ENCODE results near the gene BCL2L1. TPM values are rescaled to one million over a fixed set of nuclear protein-coding genes. Genes with fewer than 3 reads are reported as not detected.

The BCL2L1 gene
- total RNA-seq, 2 experiments from 2014 or later, result 126 to 129 TPM

DNA sequence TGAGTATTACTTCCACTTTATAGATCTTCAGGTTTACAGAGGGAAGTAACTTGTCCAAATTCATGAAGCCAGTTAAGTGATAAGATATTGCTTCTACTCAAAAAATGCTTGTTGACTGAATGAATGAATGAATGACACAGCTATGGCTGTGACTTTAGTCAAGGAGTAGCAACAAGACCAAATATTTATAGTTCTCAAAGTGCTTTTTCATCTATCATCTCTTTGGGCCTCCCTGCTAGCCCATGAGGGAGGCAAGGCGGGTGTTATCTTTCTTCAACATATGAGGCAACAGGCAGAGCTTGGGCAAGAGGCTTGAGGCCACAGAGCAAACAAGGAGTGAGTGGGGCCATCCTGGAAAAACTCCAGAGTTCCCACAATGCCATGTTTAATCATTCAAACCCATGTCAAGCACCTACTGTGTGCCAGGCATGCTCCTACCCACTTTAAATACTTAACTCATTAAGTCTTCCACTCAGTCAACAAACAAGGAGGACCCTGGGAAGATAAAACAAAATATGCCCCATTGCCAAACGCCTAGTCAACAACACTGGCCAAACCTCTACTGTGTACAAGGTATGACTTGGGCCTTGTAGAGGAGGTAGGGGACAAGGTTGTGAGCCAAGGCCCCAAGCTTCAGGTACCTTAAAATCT is 15.9 kb downstream of the BCL2L1 start:
- no peak for DNase-seq
- ChIA-PET POLR2A (interaction anchor here (0.6 kb wide), 1 partner anchor 42 kb away, joined by 4 read pairs; no protein-coding TSS in a partner anchor), CTCF (interaction anchor here (1.0 to 2.4 kb wide), 4 partner anchors 11 to 45 kb away, joined by 3 to 11 read pairs (median 6); partner anchors contain the start of gene BCL2L1)
- Mint-ChIP-seq H3K9me3 (no peaks in the 10 kb centered on the region), H3K27me3 (no peaks in the 10 kb centered on the region), H3K4me1 (ENCODE audit: low read depth) (peaks cover 68% of the 10 kb centered on the region), H3K36me3 (peaks cover 60% of the 10 kb centered on the region), H3K4me3 (no peak overlapping the region), H3K27ac (peak overlapping the region; percentile 54)
- intact Hi-C loops (cut with micrococcal nuclease), result no loop called here

DNA sequence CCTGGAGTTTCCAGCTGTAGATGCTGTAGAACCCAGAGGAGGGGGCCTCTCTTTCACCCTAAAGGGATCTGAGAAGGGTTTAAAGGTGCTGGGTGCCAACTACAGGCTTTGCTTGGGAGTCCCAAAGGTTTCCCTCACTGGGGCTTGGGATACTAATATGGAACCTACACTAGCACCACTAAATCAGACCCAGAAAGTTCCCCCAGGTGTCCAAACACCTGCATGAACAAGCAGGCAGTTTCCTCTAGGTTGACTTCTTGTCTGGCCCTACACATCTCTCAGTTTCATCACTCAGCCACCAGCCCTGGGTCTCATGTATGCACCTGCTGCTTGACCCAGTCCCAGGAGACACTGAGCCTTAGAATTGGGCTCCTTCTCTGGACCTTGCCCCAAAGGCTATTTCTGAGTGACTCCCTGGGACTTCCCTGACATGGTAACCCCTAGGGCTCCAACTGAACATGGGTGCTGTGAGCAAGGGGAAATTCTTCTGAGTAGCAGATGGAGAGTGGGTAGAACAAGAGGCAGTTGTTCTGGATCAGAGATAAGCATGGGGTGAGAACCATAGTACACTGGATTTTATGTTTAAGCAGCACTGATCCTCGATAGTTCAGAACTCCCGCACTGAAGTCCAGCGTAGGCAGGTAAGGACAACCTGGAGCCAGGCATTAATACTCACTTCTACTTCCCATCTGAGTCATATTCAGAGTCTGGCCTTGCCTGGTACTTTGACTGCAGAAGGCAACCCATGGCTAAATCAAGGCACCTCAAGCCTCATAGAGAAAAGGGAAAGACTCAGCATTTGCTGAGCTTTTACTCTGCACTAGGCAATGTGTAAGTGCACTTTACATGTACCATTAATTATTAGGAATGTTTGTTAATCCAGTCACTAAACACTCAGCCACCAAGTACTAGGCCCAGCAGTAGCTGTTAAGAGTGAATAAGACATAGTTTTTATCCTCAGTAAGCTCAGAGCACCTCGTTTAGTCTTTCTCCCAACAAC is 16.8 kb downstream of the BCL2L1 start:
- POLR2A ChIA-PET, result interaction anchor here (0.6 kb wide), 1 partner anchor 42 kb away, joined by 4 read pairs; no protein-coding TSS in a partner anchor
- H3K36me3 Mint-ChIP-seq, result peaks cover 58% of the 10 kb centered on the region
- DNase-seq, result no peak
- peaks cover 65% of the 10 kb centered on the region for H3K4me1 Mint-ChIP-seq (ENCODE audit: low read depth)
- H3K4me3 Mint-ChIP-seq, result no peak overlapping the region
- H3K27ac Mint-ChIP-seq, result peak overlapping the region; percentile 54
- no peaks in the 10 kb centered on the region for H3K9me3 Mint-ChIP-seq
- no peaks in the 10 kb centered on the region for H3K27me3 Mint-ChIP-seq
- CTCF ChIA-PET, result interaction anchor here (1.0 to 2.4 kb wide), 5 partner anchors 12 to 73 kb away, joined by 3 to 11 read pairs (median 5); partner anchors contain the start of gene BCL2L1
- intact Hi-C loops (cut with micrococcal nuclease), result no loop called here

DNA sequence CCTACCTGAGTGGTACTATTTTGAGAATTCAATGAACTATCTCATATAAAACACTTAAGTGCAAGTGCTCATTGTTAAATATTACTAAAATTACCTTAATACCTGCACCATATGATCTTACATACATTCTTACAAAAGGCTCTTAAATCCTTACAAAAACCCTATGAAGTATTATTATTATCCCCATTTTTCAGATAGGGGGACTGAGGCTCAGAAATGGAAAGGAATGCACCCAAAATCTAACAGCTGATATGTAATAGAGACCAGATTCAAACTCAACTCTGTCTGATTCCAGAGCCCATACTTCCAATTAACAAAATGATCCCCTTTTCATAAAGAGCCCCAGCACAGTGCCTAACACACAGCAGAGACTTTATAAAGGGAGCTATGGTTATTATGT is 17.5 kb downstream of the BCL2L1 start:
- Mint-ChIP-seq H3K4me1 (ENCODE audit: low read depth) (peaks cover 65% of the 10 kb centered on the region), H3K27me3 (no peaks in the 10 kb centered on the region), H3K9me3 (no peaks in the 10 kb centered on the region), H3K36me3 (peaks cover 60% of the 10 kb centered on the region), H3K27ac (peak overlapping the region; percentile 64), H3K4me3 (no peak overlapping the region)
- intact Hi-C loops (cut with micrococcal nuclease), result no loop called here
- POLR2A ChIA-PET, result no interaction called here
- DNase-seq, result no peak
- CTCF ChIA-PET, result interaction anchor here (0.8 to 2.4 kb wide), 3 partner anchors 18 to 72 kb away, joined by 3 to 11 read pairs (median 3); partner anchors contain the start of gene BCL2L1

DNA sequence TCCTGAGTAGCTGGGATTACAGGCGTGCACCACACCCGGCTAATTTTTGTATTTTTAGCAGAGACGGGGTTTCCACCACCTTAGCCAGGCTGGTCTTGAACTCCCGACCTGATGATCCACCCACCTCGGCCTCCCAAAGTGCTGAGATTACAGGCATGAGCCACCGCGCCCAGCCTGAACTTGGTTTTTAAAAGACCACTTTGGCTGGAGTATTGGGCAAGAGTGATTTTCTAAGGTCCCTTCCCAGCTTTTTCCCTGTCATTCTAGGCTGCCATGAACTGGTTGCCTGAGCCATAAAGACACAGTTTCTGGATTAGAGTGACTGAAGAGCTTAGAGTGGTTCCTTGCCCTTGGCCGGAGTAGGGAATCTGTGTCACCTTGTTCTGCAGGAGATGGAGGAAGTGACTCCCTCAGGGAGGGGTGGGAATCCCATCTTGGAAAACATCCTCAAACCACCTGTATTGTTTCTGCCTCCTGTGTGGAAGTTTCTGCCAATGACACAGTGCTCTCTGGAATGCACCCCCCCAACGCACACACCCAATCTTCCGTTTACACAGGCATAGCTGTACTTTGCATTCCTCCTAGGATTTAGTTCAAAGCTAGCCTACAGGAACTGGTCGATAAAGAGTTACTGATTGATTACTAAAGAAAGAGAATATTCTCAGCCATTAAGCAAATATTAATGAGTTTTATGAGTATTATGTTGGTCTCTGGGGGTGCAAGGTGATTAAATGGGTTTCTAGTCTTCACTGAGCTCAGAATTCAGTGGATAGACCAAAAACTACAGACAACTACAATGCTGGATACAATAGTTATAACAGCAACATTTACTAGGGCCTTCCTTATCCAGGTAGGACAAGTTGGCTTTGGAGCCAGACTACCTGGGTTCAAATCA is 18.2 kb downstream of the BCL2L1 start:
- Mint-ChIP-seq H3K9me3 (no peaks in the 10 kb centered on the region), H3K4me3 (no peak overlapping the region), H3K27ac (no peak overlapping the region), H3K27me3 (no peaks in the 10 kb centered on the region), H3K36me3 (peaks cover 54% of the 10 kb centered on the region), H3K4me1 (ENCODE audit: low read depth) (peaks cover 67% of the 10 kb centered on the region)
- POLR2A ChIA-PET, result no interaction called here
- no peak for DNase-seq
- intact Hi-C loops (cut with micrococcal nuclease), result no loop called here
- CTCF ChIA-PET, result interaction anchor here (0.5 to 2.4 kb wide), 3 partner anchors 12 to 40 kb away, joined by 3 to 11 read pairs (median 3); partner anchors contain the start of gene BCL2L1

DNA sequence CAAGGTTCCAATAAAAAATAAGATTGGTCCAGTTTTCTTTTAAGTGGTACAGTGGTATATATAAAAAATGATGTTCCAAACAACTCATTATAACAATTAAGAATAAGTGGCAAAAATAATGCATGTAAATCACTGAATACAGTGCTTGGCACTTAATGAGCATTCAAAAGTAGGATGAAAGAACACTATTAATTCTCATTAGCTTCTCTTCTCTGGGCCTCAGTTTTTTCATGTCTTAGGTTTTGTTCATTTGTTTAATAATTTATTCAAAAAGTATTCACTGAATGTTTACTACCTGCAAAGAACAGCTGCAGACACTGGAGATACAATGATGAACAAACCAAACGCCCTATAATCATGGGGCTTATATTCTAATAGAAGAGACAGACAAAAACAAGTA is 21.1 kb downstream of the BCL2L1 start:
- CTCF ChIA-PET, result interaction anchor here (3.4 to 5.1 kb wide), 3 partner anchors 22 to 67 kb away, joined by 12 to 39 read pairs (median 33); partner anchors contain the start of gene BCL2L1
- peak overlapping the region; percentile 63 for H3K27ac Mint-ChIP-seq
- no peaks in the 10 kb centered on the region for H3K9me3 Mint-ChIP-seq
- peaks cover 54% of the 10 kb centered on the region for H3K36me3 Mint-ChIP-seq
- intact Hi-C loops (cut with micrococcal nuclease), result no loop called here
- no peak overlapping the region for H3K4me3 Mint-ChIP-seq
- DNase-seq, result no peak
- peaks cover 59% of the 10 kb centered on the region for H3K4me1 Mint-ChIP-seq (ENCODE audit: low read depth)
- POLR2A ChIA-PET, result no interaction called here
- no peaks in the 10 kb centered on the region for H3K27me3 Mint-ChIP-seq

DNA sequence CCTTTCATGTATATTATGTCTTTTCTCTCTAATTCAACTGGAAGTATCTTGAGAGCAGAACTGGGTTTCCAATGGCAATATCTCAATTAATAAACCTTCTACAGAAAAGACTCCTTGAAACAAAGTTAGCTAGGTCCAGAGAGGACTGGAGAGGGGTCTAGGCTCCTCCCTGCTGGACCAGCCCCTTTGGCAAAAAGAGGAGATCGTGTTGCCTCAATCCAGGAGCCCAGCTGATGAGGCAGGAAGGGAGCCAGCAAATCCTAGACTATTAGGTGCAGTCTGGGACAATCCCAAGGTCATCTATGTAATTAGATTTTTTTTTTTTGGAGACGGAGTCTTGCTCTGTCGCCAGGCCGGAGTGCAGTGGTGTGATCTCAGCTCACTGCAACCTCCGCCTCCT is 21.9 kb downstream of the BCL2L1 start:
- Mint-ChIP-seq H3K27me3 (no peaks in the 10 kb centered on the region), H3K9me3 (no peaks in the 10 kb centered on the region), H3K4me3 (no peak overlapping the region), H3K4me1 (ENCODE audit: low read depth) (peaks cover 56% of the 10 kb centered on the region), H3K27ac (peak overlapping the region; percentile 91), H3K36me3 (peaks cover 46% of the 10 kb centered on the region)
- intact Hi-C loops (cut with micrococcal nuclease), result no loop called here
- no peak for DNase-seq
- CTCF ChIA-PET, result interaction anchor here (1.3 to 5.1 kb wide), 5 partner anchors 22 to 154 kb away, joined by 3 to 39 read pairs (median 12); partner anchors contain the start of gene BCL2L1
- POLR2A ChIA-PET, result interaction anchor here (1.0 to 2.1 kb wide), 4 partner anchors 22 to 39 kb away, joined by 3 to 13 read pairs (median 5); partner anchors contain the start of gene BCL2L1

DNA sequence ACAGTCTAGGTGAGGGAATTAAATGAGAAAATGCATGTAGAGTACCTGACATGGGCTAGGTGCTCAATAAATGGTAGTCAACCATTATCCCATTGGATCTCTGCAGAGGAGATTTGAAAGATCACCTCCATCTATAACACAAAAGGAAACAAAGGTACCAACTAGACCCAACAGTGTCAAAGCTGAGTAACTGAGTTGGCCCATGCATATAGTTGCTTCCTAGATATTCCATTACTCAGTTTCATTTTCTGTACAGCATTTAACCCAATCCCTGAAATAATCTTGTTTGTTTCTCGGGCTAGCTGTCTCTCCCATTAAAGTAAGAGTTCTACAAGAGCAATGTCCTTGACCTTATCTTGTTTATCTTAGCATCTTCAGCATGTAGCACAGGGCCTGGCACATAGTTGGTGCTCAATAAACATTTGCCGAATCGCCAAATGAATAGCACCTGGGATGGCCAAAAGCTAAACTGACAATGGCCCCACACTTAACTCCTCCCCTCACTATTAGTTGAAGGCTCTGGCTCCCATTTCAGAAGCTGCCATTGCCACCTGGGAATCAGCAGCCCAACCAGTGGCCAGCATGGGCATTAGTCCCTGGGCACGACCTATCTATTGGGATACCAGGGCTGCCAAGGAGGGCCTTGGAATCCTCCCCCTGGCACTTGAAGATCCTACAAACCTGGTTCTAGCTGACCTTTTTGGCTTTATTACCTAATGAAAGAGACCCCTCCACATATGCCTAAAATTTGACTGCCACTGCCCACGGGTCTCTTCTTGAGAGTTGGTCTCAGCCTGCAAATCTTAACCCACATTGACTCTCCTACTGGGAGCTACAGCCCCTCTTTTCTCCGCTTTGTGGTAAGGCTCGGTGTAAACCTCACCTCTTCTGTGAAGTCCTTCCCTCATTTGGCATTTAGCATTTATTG is 22.6 kb downstream of the BCL2L1 start:
- ChIA-PET CTCF (interaction anchor here (1.3 to 5.1 kb wide), 5 partner anchors 23 to 154 kb away, joined by 3 to 39 read pairs (median 12); partner anchors contain the start of gene BCL2L1), POLR2A (interaction anchor here (1.0 to 2.1 kb wide), 6 partner anchors 18 to 39 kb away, joined by 3 to 13 read pairs (median 5); partner anchors contain the start of gene BCL2L1)
- peak overlapping the region; percentile 91 for H3K27ac Mint-ChIP-seq
- intact Hi-C loops (cut with micrococcal nuclease), result loop anchor here (1.0 kb wide), 3 partner anchors 17 to 25 kb away; no protein-coding TSS in a partner anchor
- no peak overlapping the region for H3K4me3 Mint-ChIP-seq
- peaks cover 45% of the 10 kb centered on the region for H3K36me3 Mint-ChIP-seq
- no peaks in the 10 kb centered on the region for H3K27me3 Mint-ChIP-seq
- peaks cover 59% of the 10 kb centered on the region for H3K4me1 Mint-ChIP-seq (ENCODE audit: low read depth)
- no peaks in the 10 kb centered on the region for H3K9me3 Mint-ChIP-seq
- no peak for DNase-seq

DNA sequence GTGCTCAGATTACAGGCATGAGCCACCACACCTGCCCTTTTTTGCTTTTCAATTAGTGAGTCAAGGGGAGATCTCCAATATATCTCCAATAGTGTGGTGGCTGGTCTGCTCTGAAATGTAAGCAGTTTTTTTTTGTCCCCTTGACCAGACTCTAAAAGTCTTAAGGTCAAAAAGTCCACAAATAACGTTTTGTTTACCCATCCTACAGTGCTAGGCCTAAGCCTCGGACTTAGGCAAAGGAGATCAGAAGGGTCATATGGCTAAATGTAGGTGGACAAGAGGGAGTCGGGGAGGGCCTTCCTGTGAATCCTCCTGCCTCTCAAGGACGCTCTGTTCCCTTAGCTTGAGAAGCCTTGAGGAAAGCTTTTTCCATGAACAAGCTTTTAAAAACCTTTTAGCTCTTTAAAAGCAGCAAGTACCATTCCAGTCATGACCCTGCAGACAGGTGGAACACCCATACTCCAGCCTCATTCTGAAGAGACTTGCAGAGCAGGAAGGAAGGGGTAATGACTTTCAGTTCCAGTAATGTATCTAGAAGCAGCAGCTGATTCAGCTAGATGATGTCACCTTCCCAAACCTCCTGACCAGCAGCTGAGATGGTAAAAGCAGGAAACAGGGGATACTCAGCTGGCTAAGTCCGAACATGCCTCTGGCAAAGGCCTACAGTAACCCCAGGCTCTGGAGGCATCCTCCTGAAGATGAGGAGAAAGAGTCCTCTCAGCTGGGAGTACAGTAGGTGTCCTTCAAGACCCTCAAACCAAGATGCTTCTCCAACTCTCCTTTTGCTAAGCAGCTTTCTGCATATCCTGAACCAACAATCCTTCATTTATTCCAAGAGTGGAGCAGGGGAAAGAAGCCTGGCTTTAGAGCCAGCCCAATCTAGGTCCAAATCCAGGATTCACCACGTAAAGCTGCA is 23.6 kb downstream of the BCL2L1 start:
- Mint-ChIP-seq H3K4me3 (peak overlapping the region; percentile 29), H3K9me3 (no peaks in the 10 kb centered on the region), H3K4me1 (ENCODE audit: low read depth) (peaks cover 64% of the 10 kb centered on the region), H3K27me3 (no peaks in the 10 kb centered on the region), H3K27ac (peak overlapping the region; percentile 91), H3K36me3 (peaks cover 45% of the 10 kb centered on the region)
- intact Hi-C loops (cut with micrococcal nuclease), result loop anchor here (1.0 kb wide), 3 partner anchors 18 to 24 kb away; no protein-coding TSS in a partner anchor
- peak; percentile 55 for DNase-seq
- ChIA-PET CTCF (interaction anchor here (1.0 to 5.1 kb wide), 5 partner anchors 24 to 155 kb away, joined by 3 to 39 read pairs (median 12); partner anchors contain the start of gene BCL2L1), POLR2A (interaction anchor here (0.6 to 2.1 kb wide), 6 partner anchors 19 to 58 kb away, joined by 4 to 13 read pairs (median 6); partner anchors contain the start of gene BCL2L1)

DNA sequence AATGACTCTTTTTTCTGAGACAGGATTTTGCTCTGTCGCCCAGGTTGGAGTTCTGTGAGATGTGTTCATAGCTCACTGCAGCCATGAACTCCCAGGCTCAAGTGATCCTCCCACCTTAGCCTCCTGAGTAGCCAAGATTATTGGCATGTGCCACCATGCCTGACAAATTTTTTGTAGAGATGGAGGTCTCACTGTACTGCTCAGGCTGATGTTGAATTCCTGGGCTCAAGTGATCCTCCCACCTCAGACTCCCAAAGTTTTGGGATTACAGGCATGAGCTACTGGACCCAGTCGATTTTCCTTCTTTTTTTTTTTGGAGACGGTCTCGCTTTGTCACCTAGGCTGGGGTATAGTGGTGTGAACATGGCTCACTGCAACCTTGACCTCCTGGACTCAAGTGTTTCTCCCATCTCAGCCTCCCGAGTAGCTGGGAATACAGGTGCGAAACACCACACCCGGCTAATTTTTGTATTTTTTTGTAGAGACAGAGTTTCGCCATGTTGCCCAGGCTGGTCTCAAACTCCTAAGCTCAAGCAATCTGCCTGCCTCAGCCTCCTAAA is 24.3 kb downstream of the BCL2L1 start:
- no peaks in the 10 kb centered on the region for H3K27me3 Mint-ChIP-seq
- no peak overlapping the region for H3K4me3 Mint-ChIP-seq
- ChIA-PET POLR2A (interaction anchor here (0.6 to 2.1 kb wide), 5 partner anchors 19 to 105 kb away, joined by 3 to 13 read pairs (median 6); partner anchors contain the start of gene BCL2L1), CTCF (interaction anchor here (1.0 to 5.1 kb wide), 4 partner anchors 25 to 87 kb away, joined by 3 to 39 read pairs (median 22); partner anchors contain the start of gene BCL2L1)
- H3K9me3 Mint-ChIP-seq, result no peaks in the 10 kb centered on the region
- DNase-seq, result no peak
- H3K27ac Mint-ChIP-seq, result peak overlapping the region; percentile 91
- H3K36me3 Mint-ChIP-seq, result peaks cover 46% of the 10 kb centered on the region
- intact Hi-C loops (cut with micrococcal nuclease), result no loop called here
- H3K4me1 Mint-ChIP-seq (ENCODE audit: low read depth), result peaks cover 69% of the 10 kb centered on the region

All from activated CD4-positive, alpha-beta memory T cell treated with anti-CD3 and anti-CD28 coated beads for 36 hours (primary cell).